Karpas-422 (cell line): ENCODE measurements around the gene GRM1. TPM values are rescaled to one million over a fixed set of nuclear protein-coding genes. Genes with fewer than 3 reads are reported as not detected.

ENCODE experiments used
- DNase-seq: peaks from one replicate; pipeline ENCODE4 v3.0.0-alpha.2; 2015
- H2AFZ ChIP-seq: fragments of 200-600 bp; sonication (generic); 2 replicates; pipeline ENCODE4 v1.6.1; 2014; ENCODE audit warnings: antibody characterized with exemption, low read length, mixed read lengths
- H3K27ac ChIP-seq: fragments of 200-600 bp; sonication (generic); 2 replicates; pipeline ENCODE4 v1.5.1; 2014; ENCODE audit warnings: mild to moderate bottlenecking, low read length, moderate library complexity
- H3K27me3 ChIP-seq: fragments of 200-600 bp; sonication (generic); 2 replicates; pipeline ENCODE4 v1.6.1; 2014; ENCODE audit warnings: low read length, mixed read lengths
- H3K36me3 ChIP-seq: fragments of 200-600 bp; sonication (generic); 2 replicates; pipeline ENCODE4 v1.6.1; 2014; ENCODE audit warnings: low read length, mixed read lengths; ENCODE audit not compliant: insufficient read depth
- H3K4me1 ChIP-seq: fragments of 200-600 bp; sonication (generic); 2 replicates; pipeline ENCODE4 v1.6.1; 2014; ENCODE audit warnings: mild to moderate bottlenecking, low read length, mixed read lengths
- H3K4me2 ChIP-seq: fragments of 200-600 bp; sonication (generic); 2 replicates; pipeline ENCODE4 v1.6.1; 2014; ENCODE audit warnings: low read length, low read depth, mild to moderate bottlenecking; ENCODE audit not compliant: poor library complexity, severe bottlenecking
- H3K4me3 ChIP-seq: fragments of 200-600 bp; sonication (generic); 2 replicates; pipeline ENCODE4 v1.5.1; 2014; ENCODE audit warnings: mild to moderate bottlenecking, antibody characterized with exemption, low read length, mixed read lengths
- H3K79me2 ChIP-seq: fragments of 200-600 bp; sonication (generic); 2 replicates; pipeline ENCODE4 v1.6.1; 2014; ENCODE audit warnings: mild to moderate bottlenecking, low read length, mixed read lengths
- H3K9ac ChIP-seq: fragments of 200-600 bp; sonication (generic); 2 replicates; pipeline ENCODE4 v1.6.0; 2014; ENCODE audit warnings: low read length
- H3K9me2 ChIP-seq: fragments of 200-600 bp; sonication (generic), shearing (Covaris generic); replicated peaks from 2 replicates; pipeline ENCODE4 v1.6.0; 2014; ENCODE audit warnings: mild to moderate bottlenecking, low read length, moderate library complexity; ENCODE audit not compliant: insufficient read depth
- H3K9me3 ChIP-seq: fragments of 300-700, 200-600 bp; sonication (generic); 2 replicates; pipeline ENCODE4 v1.6.1; 2014; ENCODE audit warnings: low read length, mixed read lengths
- H4K20me1 ChIP-seq: fragments of 200-600 bp; sonication (generic); 2 replicates; pipeline ENCODE4 v1.6.1; 2014; ENCODE audit warnings: mild to moderate bottlenecking, antibody characterized with exemption, low read length, low read depth; ENCODE audit not compliant: insufficient read depth
- total RNA-seq: library from RNA; depleted of rRNA; stranded (reverse); fragments of >200 nt; shearing (Covaris generic); gene quantifications from 2 replicates; pipeline ENCODE4 v1.2.3, GENCODE V29; 2014; ENCODE audit warnings: low replicate concordance

The GRM1 gene
- total RNA-seq, 1 experiment from 2014 or later, result 1.2 TPM

- H3K4me1 ChIP-seq, result no peaks in the 10 kb centered on the region
- no peak overlapping the region for H3K4me2 ChIP-seq
- H3K9ac ChIP-seq, result no peak overlapping the region
- no peak for DNase-seq
- H3K4me3 ChIP-seq, result no peak overlapping the region
- no peaks in the 10 kb centered on the region for H3K27me3 ChIP-seq
- no peaks in the 10 kb centered on the region for H3K79me2 ChIP-seq
- no peak overlapping the region for H3K27ac ChIP-seq
- H3K36me3 ChIP-seq, result no peaks in the 10 kb centered on the region
- H3K9me2 ChIP-seq, result no peaks in the 10 kb centered on the region
- H3K9me3 ChIP-seq, result no peaks in the 10 kb centered on the region
- H2AFZ ChIP-seq, result no peak overlapping the region
- no peaks in the 10 kb centered on the region for H4K20me1 ChIP-seq
Observed at GRCh38 chr6:146106532-146106931, 77.7 kb downstream of the GRM1 start.

DNA sequence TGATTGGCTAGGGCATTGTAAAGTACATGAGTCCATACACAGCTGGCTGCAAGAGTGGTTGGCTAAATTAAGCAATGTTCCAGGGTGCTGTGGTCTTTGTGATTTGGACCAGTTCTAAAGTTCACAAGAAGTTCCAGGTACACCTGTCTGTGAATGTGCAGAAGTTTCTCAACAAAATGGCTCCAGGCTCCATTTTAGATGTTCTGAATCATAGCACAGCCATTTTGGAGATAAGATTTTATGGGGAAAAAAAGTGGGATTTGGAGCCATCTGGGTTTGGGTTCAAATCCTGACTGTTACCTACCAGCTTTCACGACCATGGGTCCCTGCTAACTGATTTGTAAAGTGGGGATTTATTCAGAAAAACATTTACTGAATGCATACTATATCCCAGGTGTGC is 82.1 kb downstream of the GRM1 start:
- Histone ChIP-seq H3K79me2 (no peaks in the 10 kb centered on the region), H3K27me3 (no peaks in the 10 kb centered on the region), H3K36me3 (no peaks in the 10 kb centered on the region), H2AFZ (no peak overlapping the region), H3K4me3 (no peak overlapping the region), H3K4me1 (no peaks in the 10 kb centered on the region), H3K27ac (no peak overlapping the region), H3K4me2 (no peak overlapping the region), H3K9ac (no peak overlapping the region), H3K9me2 (no peaks in the 10 kb centered on the region), H3K9me3 (no peaks in the 10 kb centered on the region), H4K20me1 (no peaks in the 10 kb centered on the region)
- no peak for DNase-seq

GRCh38 chr6:146111881-146112450 is 83.1 kb downstream of the GRM1 start:
- DNase-seq, result no peak
- no peak overlapping the region for H2AFZ ChIP-seq
- H3K9me2 ChIP-seq, result no peaks in the 10 kb centered on the region
- no peak overlapping the region for H3K27ac ChIP-seq
- no peaks in the 10 kb centered on the region for H4K20me1 ChIP-seq
- H3K4me3 ChIP-seq, result no peak overlapping the region
- H3K79me2 ChIP-seq, result no peaks in the 10 kb centered on the region
- no peak overlapping the region for H3K4me2 ChIP-seq
- no peaks in the 10 kb centered on the region for H3K27me3 ChIP-seq
- no peaks in the 10 kb centered on the region for H3K36me3 ChIP-seq
- H3K9me3 ChIP-seq, result no peaks in the 10 kb centered on the region
- no peaks in the 10 kb centered on the region for H3K4me1 ChIP-seq
- no peak overlapping the region for H3K9ac ChIP-seq

DNA sequence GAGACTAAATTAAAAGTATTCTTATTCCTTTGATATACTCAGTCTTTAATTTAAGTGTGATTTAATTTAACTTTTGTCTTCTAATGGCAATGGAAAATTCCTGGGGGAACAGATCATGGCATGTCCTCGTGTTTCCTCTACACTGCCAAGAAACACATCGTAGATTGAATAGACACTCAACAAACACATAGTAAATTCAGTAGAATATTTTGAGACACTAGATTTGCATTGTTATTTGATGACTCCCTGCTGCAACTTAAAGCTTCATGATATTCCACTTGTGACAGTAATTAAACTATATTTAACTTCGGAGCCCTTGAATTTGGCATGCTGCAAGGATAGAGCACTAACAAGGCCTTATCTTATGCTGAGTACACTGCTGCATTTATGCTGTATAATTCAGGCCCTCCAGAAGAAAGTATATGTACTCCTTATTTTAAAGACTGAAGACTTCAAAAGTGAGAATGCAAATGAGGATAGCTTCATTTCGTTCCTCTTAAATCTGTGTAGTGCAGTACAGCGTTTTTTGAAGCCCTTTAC is 84.3 kb downstream of the GRM1 start:
- no peak for DNase-seq
- no peaks in the 10 kb centered on the region for H3K9me3 ChIP-seq
- H3K4me3 ChIP-seq, result no peak overlapping the region
- H4K20me1 ChIP-seq, result no peaks in the 10 kb centered on the region
- H3K9ac ChIP-seq, result no peak overlapping the region
- no peaks in the 10 kb centered on the region for H3K4me1 ChIP-seq
- no peaks in the 10 kb centered on the region for H3K9me2 ChIP-seq
- H2AFZ ChIP-seq, result no peak overlapping the region
- no peak overlapping the region for H3K27ac ChIP-seq
- no peaks in the 10 kb centered on the region for H3K36me3 ChIP-seq
- H3K79me2 ChIP-seq, result no peaks in the 10 kb centered on the region
- no peaks in the 10 kb centered on the region for H3K27me3 ChIP-seq
- no peak overlapping the region for H3K4me2 ChIP-seq

GRCh38 chr6:146123616-146124015 is 94.8 kb downstream of the GRM1 start:
- no peak for DNase-seq
- no peak overlapping the region for H2AFZ ChIP-seq
- H3K4me2 ChIP-seq, result no peak overlapping the region
- no peak overlapping the region for H3K9ac ChIP-seq
- H3K9me2 ChIP-seq, result no peaks in the 10 kb centered on the region
- H3K9me3 ChIP-seq, result no peaks in the 10 kb centered on the region
- no peaks in the 10 kb centered on the region for H3K27me3 ChIP-seq
- no peaks in the 10 kb centered on the region for H3K4me1 ChIP-seq
- H3K27ac ChIP-seq, result no peak overlapping the region
- H3K79me2 ChIP-seq, result no peaks in the 10 kb centered on the region
- H3K4me3 ChIP-seq, result no peak overlapping the region
- H4K20me1 ChIP-seq, result no peaks in the 10 kb centered on the region
- no peaks in the 10 kb centered on the region for H3K36me3 ChIP-seq

- Histone ChIP-seq H3K9ac (no peak overlapping the region), H4K20me1 (no peaks in the 10 kb centered on the region), H3K4me3 (no peak overlapping the region), H3K79me2 (no peaks in the 10 kb centered on the region), H3K9me2 (no peaks in the 10 kb centered on the region), H2AFZ (no peak overlapping the region), H3K9me3 (no peaks in the 10 kb centered on the region), H3K27me3 (no peaks in the 10 kb centered on the region), H3K27ac (no peak overlapping the region), H3K4me1 (no peaks in the 10 kb centered on the region), H3K36me3 (no peaks in the 10 kb centered on the region), H3K4me2 (no peak overlapping the region)
- no peak for DNase-seq
Observed at GRCh38 chr6:146127447-146128215, 98.8 kb downstream of the GRM1 start.

DNA sequence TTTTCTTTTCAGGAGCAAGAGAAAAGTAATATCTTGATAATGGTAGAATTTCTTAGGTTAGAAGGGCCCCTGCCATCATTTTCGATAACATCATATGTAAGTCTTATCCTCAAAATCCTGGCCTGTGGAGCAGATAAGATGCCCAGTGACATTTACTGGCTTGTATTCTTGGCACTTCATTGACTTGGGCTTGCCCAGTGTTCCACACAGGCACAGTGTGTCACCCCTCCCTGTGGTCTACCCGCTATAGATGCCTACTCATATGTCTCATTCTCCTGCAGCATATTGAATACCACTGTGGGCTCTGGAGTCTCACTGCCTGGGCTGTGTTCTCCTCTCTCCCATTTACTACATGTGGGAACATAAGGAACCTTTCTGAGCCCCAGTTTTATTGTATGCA is 105.0 kb downstream of the GRM1 start:
- Histone ChIP-seq H3K4me3 (no peak overlapping the region), H3K4me2 (no peak overlapping the region), H4K20me1 (no peaks in the 10 kb centered on the region), H3K36me3 (no peaks in the 10 kb centered on the region), H3K9me2 (no peaks in the 10 kb centered on the region), H3K9me3 (no peaks in the 10 kb centered on the region), H3K9ac (no peak overlapping the region), H2AFZ (no peak overlapping the region), H3K27ac (no peak overlapping the region), H3K27me3 (0 out of 2 replicates have a peak, but pooled peaks cover 3% of the 10 kb centered on the region), H3K4me1 (no peaks in the 10 kb centered on the region), H3K79me2 (no peaks in the 10 kb centered on the region)
- DNase-seq, result no peak

- no peak overlapping the region for H2AFZ ChIP-seq
- H3K27me3 ChIP-seq, result 0 out of 2 replicates have a peak, but pooled peaks cover 3% of the 10 kb centered on the region
- no peak overlapping the region for H3K27ac ChIP-seq
- H3K9me3 ChIP-seq, result no peaks in the 10 kb centered on the region
- H3K79me2 ChIP-seq, result no peaks in the 10 kb centered on the region
- H4K20me1 ChIP-seq, result no peaks in the 10 kb centered on the region
- no peak overlapping the region for H3K9ac ChIP-seq
- no peaks in the 10 kb centered on the region for H3K9me2 ChIP-seq
- H3K4me1 ChIP-seq, result no peaks in the 10 kb centered on the region
- no peak overlapping the region for H3K4me2 ChIP-seq
- no peak for DNase-seq
- H3K4me3 ChIP-seq, result no peak overlapping the region
- no peaks in the 10 kb centered on the region for H3K36me3 ChIP-seq
Observed at GRCh38 chr6:146135167-146135566, 106.3 kb downstream of the GRM1 start.
